Measurements from ENCODE around the gene PEX1. TPM values are rescaled to one million over a fixed set of nuclear protein-coding genes. Genes with fewer than 3 reads are reported as not detected.

Gene PEX1
- total and polyA plus RNA-seq, 9 of the 15 experiments (the other 6 are each of a cell fraction or from before 2014, with no cell fraction given), result 9.4 to 32.2 (median 19.9) TPM

DNA sequence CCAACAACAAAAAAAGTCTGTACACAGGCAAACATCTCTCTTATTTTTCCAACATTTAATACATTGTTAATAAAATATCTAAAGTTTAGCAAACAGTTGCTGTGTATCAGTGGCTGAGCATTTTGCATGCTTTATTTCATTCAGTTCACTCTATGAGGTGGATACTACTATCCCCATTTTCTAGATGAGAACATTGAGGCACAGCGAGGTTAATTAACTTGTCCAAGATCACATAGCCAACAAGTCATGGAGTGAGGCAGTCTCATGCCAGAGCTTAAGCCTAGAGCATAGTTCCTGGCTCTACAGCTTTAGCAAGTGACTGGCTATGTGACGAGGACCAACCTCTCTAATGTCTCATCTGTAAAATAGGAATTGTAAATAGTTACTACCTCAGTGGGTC lies 76.7 kb downstream of the PEX1 start (continued):
- no peak for TF ChIP-seq ILF3 (IDR thresholded peaks at IDR 0.05; ENCODE audit: borderline replicate concordance)
- no peak for TF ChIP-seq NFYB (IDR thresholded peaks at IDR 0.05; ENCODE audit: extremely low read depth, insufficient read length)
- TF ChIP-seq NBN (IDR thresholded peaks at IDR 0.05; ENCODE audit: low read depth), result no peak
- TF ChIP-seq ZNF165 (CRISPR knock-in tag; IDR thresholded peaks at IDR 0.05; ENCODE audit: borderline replicate concordance), result no peak
- TF ChIP-seq, protein P1, sequence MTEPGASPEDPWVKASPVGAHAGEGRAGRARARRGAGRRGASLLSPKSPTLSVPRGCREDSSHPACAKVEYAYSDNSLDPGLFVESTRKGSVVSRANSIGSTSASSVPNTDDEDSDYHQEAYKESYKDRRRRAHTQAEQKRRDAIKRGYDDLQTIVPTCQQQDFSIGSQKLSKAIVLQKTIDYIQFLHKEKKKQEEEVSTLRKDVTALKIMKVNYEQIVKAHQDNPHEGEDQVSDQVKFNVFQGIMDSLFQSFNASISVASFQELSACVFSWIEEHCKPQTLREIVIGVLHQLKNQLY (CRISPR knock-in tag; conservative IDR thresholded peaks at IDR 0.05), result no peak

DNA sequence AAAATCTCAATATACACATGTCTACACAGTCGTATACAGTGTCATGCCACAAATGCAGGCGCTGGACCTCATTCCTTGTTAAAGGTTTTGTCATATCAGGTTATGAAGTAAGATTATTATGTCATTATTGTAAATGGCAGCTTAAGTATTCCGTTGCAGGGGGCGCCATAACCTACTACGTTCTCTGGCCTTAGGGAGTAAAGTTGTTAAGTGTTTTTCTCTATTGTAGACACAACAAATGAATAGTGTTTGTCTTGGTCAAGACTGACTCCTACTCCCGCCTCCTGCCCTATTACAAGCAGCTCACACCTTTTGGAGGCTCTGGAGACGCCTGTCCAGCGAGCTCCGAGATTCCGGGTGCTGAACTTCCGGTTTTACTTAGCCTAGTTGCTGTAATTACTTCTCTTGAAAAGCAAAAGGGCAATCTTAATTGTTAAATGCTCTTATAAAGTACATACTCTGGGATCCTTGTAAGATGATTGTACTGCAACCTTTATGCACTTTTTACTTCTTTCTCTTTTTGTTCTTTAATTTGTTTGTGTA lies 80.0 kb downstream of the PEX1 start:
- Histone ChIP-seq H3K36me3 (ENCODE audit: control insufficient read depth, insufficient read depth, low read length) (peaks cover 46% of the 10 kb centered on the region), H2AFZ (ENCODE audit: low read depth, low read length) (peak overlapping the region; percentile 95), H3K4me3 (peak overlapping the region; percentile 95), H3K27ac (ENCODE audit: extremely low read depth, low read depth, low read length) (peak overlapping the region; percentile 95), H3K4me2 (ENCODE audit: insufficient read depth, low read length) (peak overlapping the region; percentile 86), H3K4me1 (replicated peaks in 1 of 2; ENCODE audit: control insufficient read depth in 2 of 2, insufficient read depth in 2 of 2, low read length in 2 of 2) (peaks cover 5 to 6% of the 10 kb centered on the region in 2 experiments; a peak in 2 of 5 replicates), H4K20me1 (replicated peaks; ENCODE audit: control insufficient read depth, insufficient read depth, low read length) (no peaks in the 10 kb centered on the region), H3K9me1 (ENCODE audit: control insufficient read depth, insufficient read depth, low read length) (no peaks in the 10 kb centered on the region), H3K79me2 (ENCODE audit: control insufficient read depth, insufficient read depth, low read length) (peaks cover 28% of the 10 kb centered on the region), H3K9me3 (replicated peaks; ENCODE audit: control insufficient read depth, insufficient read depth, low read depth, low read length) (no peaks in the 10 kb centered on the region; the same call in 1 of the 2 replicates), H3K27me3 (ENCODE audit: control insufficient read depth in 2 of 2, insufficient read depth in 2 of 2, low read length in 2 of 2) (no peaks in the 10 kb centered on the region), H3K9ac (ENCODE audit: insufficient read depth in 1 of 2, low read depth in 2 of 2, low read length in 2 of 2) (peak overlapping the region; percentile 94 to 97)
- peak; percentile 80 for FAIRE-seq
- intact Hi-C loops (cut with micrococcal nuclease) (loop anchor here (5.0 to 10.0 kb wide), 2 partner anchors 201 to 803 kb away; partner anchors contain the start of genes ANKIB1 and KRIT1), in situ Hi-C loops (cut with MboI) (loop anchor here (10.0 kb wide), 1 partner anchor 573 kb away; no protein-coding TSS in a partner anchor)
- TSS peak; percentile 52 for BruUV-seq (replicated peaks)
- 2% methylated on average over 11 of the region's 11 CpGs for WGBS (ENCODE audit: insufficient coverage, low coverage, missing lambda C conversion rate)
- DNase-seq (ENCODE audit: extremely low read depth in 1 of 4, low spot score in 3 of 4), result peak; percentile 60 to 81 (median 66)
- ChIA-PET POLR2A (interaction anchor here (0.6 to 2.9 kb wide), 9 partner anchors 10 to 603 kb away, joined by 3 to 15 read pairs (median 5); partner anchors contain the start of genes CYP51A1, PEX1 and RBM48), CTCF (ENCODE audit: low intra/inter-chr PET ratio) (interaction anchor here (3.2 kb wide), 1 partner anchor 568 kb away, joined by 15 read pairs; the partner anchor contains the start of gene MTERF1)
- ATAC-seq, result peak; percentile 79
- TF ChIP-seq ESRRB (CRISPR knock-in tag; IDR thresholded peaks at IDR 0.05; ENCODE audit: borderline replicate concordance), result no peak
- TF ChIP-seq POLR2H (tag; IDR thresholded peaks at IDR 0.05; ENCODE audit: low read depth), result no peak
- peak; percentile 38; the same call in 1 of the 2 replicates for TF ChIP-seq EP300 (IDR thresholded peaks at IDR 0.05; ENCODE audit: low read length)
- no peak for TF ChIP-seq NFE2L1 (tag; IDR thresholded peaks at IDR 0.05; ENCODE audit: borderline replicate concordance, low read depth)
- TF ChIP-seq ZNF124 (CRISPR knock-in tag; IDR thresholded peaks at IDR 0.05), result no peak
- TF ChIP-seq ZFP30 (CRISPR knock-in tag; IDR thresholded peaks at IDR 0.05; ENCODE audit: borderline replicate concordance), result no peak
- TF ChIP-seq ATF6 (CRISPR knock-in tag; IDR thresholded peaks at IDR 0.05), result no peak
- TF ChIP-seq SIX5 (IDR thresholded peaks at IDR 0.05; ENCODE audit: borderline replicate concordance in 1 of 2, insufficient read depth in 1 of 2, low read depth in 1 of 2, low read length in 2 of 2), result no peak
- TF ChIP-seq HMG20A (CRISPR knock-in tag; conservative IDR thresholded peaks at IDR 0.05), result no peak
- no peak for TF ChIP-seq NFE2 (IDR thresholded peaks at IDR 0.05; ENCODE audit: low read depth)

Data from K562 (cell line).